ENCODE data around the gene IL4I1.
A peak's percentile ranks its signal among the peaks of the same experiment; 100 is the strongest.

IL4I1 gene

GRCh38 chr19:49876422-49877019 is 20.2 kb downstream of the IL4I1 start:
- peak; percentile 57 for ATAC-seq (replicated peaks)
- no peak overlapping the region for H3K4me3 Mint-ChIP-seq
- no peaks in the 10 kb centered on the region for H3K27me3 Mint-ChIP-seq
- no peaks in the 10 kb centered on the region for H3K9me3 Mint-ChIP-seq
- peak; percentile 97 to 98 (median 98) for DNase-seq
- H3K36me3 Mint-ChIP-seq (ENCODE audit: insufficient read depth) = peaks cover 16% of the 10 kb centered on the region
- H3K27ac Mint-ChIP-seq = no peak overlapping the region
- peaks cover 22 to 24% of the 10 kb centered on the region in 2 donors for H3K4me1 Mint-ChIP-seq (ENCODE audit: low read depth in 2 of 2)

GRCh38 chr19:49875857-49876421 is 20.7 kb downstream of the IL4I1 start:
- peaks cover 16% of the 10 kb centered on the region for H3K36me3 Mint-ChIP-seq (ENCODE audit: insufficient read depth)
- DNase-seq (peak; percentile 35 to 43 (median 42)), ATAC-seq (replicated peaks) (no peak)
- H3K4me3 Mint-ChIP-seq = no peak overlapping the region
- no peak overlapping the region for H3K27ac Mint-ChIP-seq
- no peaks in the 10 kb centered on the region for H3K27me3 Mint-ChIP-seq
- peaks cover 22 to 24% of the 10 kb centered on the region in 2 donors for H3K4me1 Mint-ChIP-seq (ENCODE audit: low read depth in 2 of 2)
- no peaks in the 10 kb centered on the region for H3K9me3 Mint-ChIP-seq

GRCh38 chr19:49875177-49875576 is 21.5 kb downstream of the IL4I1 start:
- ATAC-seq (replicated peaks) = no peak
- no peak for DNase-seq
- no peaks in the 10 kb centered on the region for H3K9me3 Mint-ChIP-seq
- H3K4me3 Mint-ChIP-seq = no peak overlapping the region
- no peaks in the 10 kb centered on the region for H3K27me3 Mint-ChIP-seq
- H3K4me1 Mint-ChIP-seq (ENCODE audit: low read depth in 2 of 2) = peaks cover 24 to 25% of the 10 kb centered on the region in 2 donors
- H3K27ac Mint-ChIP-seq = no peak overlapping the region
- peaks cover 16% of the 10 kb centered on the region for H3K36me3 Mint-ChIP-seq (ENCODE audit: insufficient read depth)

- ATAC-seq (replicated peaks) = no peak
- peaks cover 25 to 27% of the 10 kb centered on the region in 2 donors for H3K4me1 Mint-ChIP-seq (ENCODE audit: low read depth in 2 of 2)
- DNase-seq = no peak
- no peaks in the 10 kb centered on the region for H3K27me3 Mint-ChIP-seq
- no peaks in the 10 kb centered on the region for H3K9me3 Mint-ChIP-seq
- H3K36me3 Mint-ChIP-seq (ENCODE audit: insufficient read depth) = peaks cover 16% of the 10 kb centered on the region
- H3K27ac Mint-ChIP-seq = no peak overlapping the region
- no peak overlapping the region for H3K4me3 Mint-ChIP-seq
Observed at GRCh38 chr19:49874503-49875157, 22.1 kb downstream of the IL4I1 start.

GRCh38 chr19:49873834-49874233 is 22.9 kb downstream of the IL4I1 start:
- DNase-seq (no peak), ATAC-seq (replicated peaks) (no peak)
- Mint-ChIP-seq H3K27ac (no peak overlapping the region), H3K36me3 (ENCODE audit: insufficient read depth) (peaks cover 16% of the 10 kb centered on the region), H3K4me3 (no peak overlapping the region), H3K9me3 (no peaks in the 10 kb centered on the region), H3K4me1 (ENCODE audit: low read depth in 2 of 2) (peaks cover 21 to 22% of the 10 kb centered on the region in 2 donors), H3K27me3 (no peaks in the 10 kb centered on the region)

GRCh38 chr19:49873129-49873521 is 23.6 kb downstream of the IL4I1 start:
- no peak overlapping the region for H3K4me3 Mint-ChIP-seq

GRCh38 chr19:49872245-49873128 is 24.2 kb downstream of the IL4I1 start:
- peaks cover 26% of the 10 kb centered on the region for H3K36me3 Mint-ChIP-seq (ENCODE audit: insufficient read depth)
- no peaks in the 10 kb centered on the region for H3K27me3 Mint-ChIP-seq
- peaks cover 19 to 23% of the 10 kb centered on the region in 2 donors for H3K4me1 Mint-ChIP-seq (ENCODE audit: low read depth in 2 of 2)
- peak overlapping the region; percentile 43 to 56 for H3K4me3 Mint-ChIP-seq
- no peak overlapping the region for H3K27ac Mint-ChIP-seq
- no peak for ATAC-seq (replicated peaks)
- no peaks in the 10 kb centered on the region for H3K9me3 Mint-ChIP-seq
- no peak for DNase-seq

More at GRCh38 chr19:49873129-49873521, 23.6 kb downstream of the IL4I1 start:
- Mint-ChIP-seq H3K27me3 (no peaks in the 10 kb centered on the region), H3K4me1 (ENCODE audit: low read depth in 2 of 2) (peaks cover 16 to 19% of the 10 kb centered on the region in 2 donors), H3K9me3 (no peaks in the 10 kb centered on the region), H3K27ac (no peak overlapping the region), H3K36me3 (ENCODE audit: insufficient read depth) (peaks cover 19% of the 10 kb centered on the region)
- ATAC-seq (replicated peaks) (no peak), DNase-seq (no peak)

- peaks cover 29 to 30% of the 10 kb centered on the region in 2 donors for H3K4me1 Mint-ChIP-seq (ENCODE audit: low read depth in 2 of 2)
- no peak overlapping the region for H3K27ac Mint-ChIP-seq
- no peaks in the 10 kb centered on the region for H3K27me3 Mint-ChIP-seq
- peak overlapping the region; percentile 43 to 56 for H3K4me3 Mint-ChIP-seq
- ATAC-seq (replicated peaks) = no peak
- no peak for DNase-seq
- H3K36me3 Mint-ChIP-seq (ENCODE audit: insufficient read depth) = peaks cover 33% of the 10 kb centered on the region
- no peaks in the 10 kb centered on the region for H3K9me3 Mint-ChIP-seq
Observed at GRCh38 chr19:49871349-49871985, 25.2 kb downstream of the IL4I1 start.

GRCh38 chr19:49870309-49870901 is 26.3 kb downstream of the IL4I1 start:
- Mint-ChIP-seq H3K4me3 (no peak overlapping the region), H3K9me3 (no peaks in the 10 kb centered on the region), H3K27ac (no peak overlapping the region)

GRCh38 chr19:49869484-49870308 is 27.0 kb downstream of the IL4I1 start:
- peaks cover 45% of the 10 kb centered on the region for H3K36me3 Mint-ChIP-seq (ENCODE audit: insufficient read depth)
- H3K4me3 Mint-ChIP-seq = no peak overlapping the region
- no peak overlapping the region for H3K27ac Mint-ChIP-seq
- H3K4me1 Mint-ChIP-seq (ENCODE audit: low read depth in 2 of 2) = peaks cover 33 to 37% of the 10 kb centered on the region in 2 donors
- H3K27me3 Mint-ChIP-seq = no peaks in the 10 kb centered on the region
- DNase-seq = peak; percentile 88
- peak; percentile 71 for ATAC-seq (replicated peaks)
- no peaks in the 10 kb centered on the region for H3K9me3 Mint-ChIP-seq

More at GRCh38 chr19:49870309-49870901, 26.3 kb downstream of the IL4I1 start:
- H3K27me3 Mint-ChIP-seq = no peaks in the 10 kb centered on the region
- DNase-seq (no peak), ATAC-seq (replicated peaks) (no peak)
- H3K36me3 Mint-ChIP-seq (ENCODE audit: insufficient read depth) = peaks cover 39% of the 10 kb centered on the region
- H3K4me1 Mint-ChIP-seq (ENCODE audit: low read depth in 2 of 2) = peaks cover 34 to 36% of the 10 kb centered on the region in 2 donors

- H3K27ac Mint-ChIP-seq = no peak overlapping the region
- peaks cover 33 to 37% of the 10 kb centered on the region in 2 donors for H3K4me1 Mint-ChIP-seq (ENCODE audit: low read depth in 2 of 2)
- ATAC-seq (replicated peaks) (peak; percentile 2), DNase-seq (no peak)
- no peak overlapping the region for H3K4me3 Mint-ChIP-seq
- no peaks in the 10 kb centered on the region for H3K27me3 Mint-ChIP-seq
- peaks cover 47% of the 10 kb centered on the region for H3K36me3 Mint-ChIP-seq (ENCODE audit: insufficient read depth)
- no peaks in the 10 kb centered on the region for H3K9me3 Mint-ChIP-seq
Observed at GRCh38 chr19:49869009-49869483, 27.6 kb downstream of the IL4I1 start.

Data from effector memory CD8-positive, alpha-beta T cell (primary cell).